ENCODE results near the gene RAB11A. TPM values are rescaled to one million over a fixed set of nuclear protein-coding genes. Genes with fewer than 3 reads are reported as not detected.

RAB11A gene
- total RNA-seq, 1 experiment from 2014 or later: 263 TPM

- ChIA-PET CTCF (no interaction called here), POLR2A (no interaction called here)
- DNase-seq (ENCODE audit: low read depth, low spot score) (no peak), ATAC-seq (no peak)
- Histone ChIP-seq H3K27ac (ENCODE audit: low read length) (no peak overlapping the region), H3K4me1 (ENCODE audit: control insufficient read depth, insufficient read depth, low read length) (no peaks in the 10 kb centered on the region), H3K27me3 (ENCODE audit: control insufficient read depth, insufficient read depth, low read length) (no peaks in the 10 kb centered on the region), H3K9me3 (ENCODE audit: control insufficient read depth, insufficient read depth, low read depth, low read length) (no peaks in the 10 kb centered on the region), H3K36me3 (ENCODE audit: control insufficient read depth, insufficient read depth, low read length) (no peaks in the 10 kb centered on the region), H3K4me3 (ENCODE audit: low read depth in 2 of 2, low read length in 2 of 2) (no peak overlapping the region)
- intact Hi-C loops (cut with micrococcal nuclease; ENCODE audit: unreplicated experiment): no loop called here
- no TSS peak for BruUV-seq (replicated peaks)
- in situ Hi-C loops (cut with HindIII; ENCODE audit: low pct_unique_long_range_greater_than_20kb, low sequenced_read_pairs): no loop called here
- no peak for TF ChIP-seq TCF7L2 (IDR thresholded peaks at IDR 0.05; ENCODE audit: low read depth, low read length)
- TF ChIP-seq SIN3A (IDR thresholded peaks at IDR 0.05; ENCODE audit: borderline replicate concordance, insufficient read depth, low read depth, low read length): no peak
- TF ChIP-seq, protein P1, sequence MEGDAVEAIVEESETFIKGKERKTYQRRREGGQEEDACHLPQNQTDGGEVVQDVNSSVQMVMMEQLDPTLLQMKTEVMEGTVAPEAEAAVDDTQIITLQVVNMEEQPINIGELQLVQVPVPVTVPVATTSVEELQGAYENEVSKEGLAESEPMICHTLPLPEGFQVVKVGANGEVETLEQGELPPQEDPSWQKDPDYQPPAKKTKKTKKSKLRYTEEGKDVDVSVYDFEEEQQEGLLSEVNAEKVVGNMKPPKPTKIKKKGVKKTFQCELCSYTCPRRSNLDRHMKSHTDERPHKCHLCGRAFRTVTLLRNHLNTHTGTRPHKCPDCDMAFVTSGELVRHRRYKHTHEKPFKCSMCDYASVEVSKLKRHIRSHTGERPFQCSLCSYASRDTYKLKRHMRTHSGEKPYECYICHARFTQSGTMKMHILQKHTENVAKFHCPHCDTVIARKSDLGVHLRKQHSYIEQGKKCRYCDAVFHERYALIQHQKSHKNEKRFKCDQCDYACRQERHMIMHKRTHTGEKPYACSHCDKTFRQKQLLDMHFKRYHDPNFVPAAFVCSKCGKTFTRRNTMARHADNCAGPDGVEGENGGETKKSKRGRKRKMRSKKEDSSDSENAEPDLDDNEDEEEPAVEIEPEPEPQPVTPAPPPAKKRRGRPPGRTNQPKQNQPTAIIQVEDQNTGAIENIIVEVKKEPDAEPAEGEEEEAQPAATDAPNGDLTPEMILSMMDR (IDR thresholded peaks at IDR 0.05): no peak
- no peak for TF ChIP-seq REST (IDR thresholded peaks at IDR 0.05; ENCODE audit: insufficient read depth in 1 of 2, low read depth in 2 of 2, low read length in 1 of 2)
- no peak for TF ChIP-seq POLR2AphosphoS5 (IDR thresholded peaks at IDR 0.05; ENCODE audit: low read depth, low read length)
Measured at GRCh38 chr15:65931221-65931620, 61.9 kb downstream of the RAB11A start.

GRCh38 chr15:65935391-65935790, 66.1 kb downstream of the RAB11A start:
- intact Hi-C loops (cut with micrococcal nuclease; ENCODE audit: unreplicated experiment) (no loop called here), in situ Hi-C loops (cut with HindIII; ENCODE audit: low pct_unique_long_range_greater_than_20kb, low sequenced_read_pairs) (no loop called here)
- TF ChIP-seq, protein P1 (IDR thresholded peaks at IDR 0.05): no peak
- TF ChIP-seq REST (IDR thresholded peaks at IDR 0.05; ENCODE audit: insufficient read depth in 1 of 2, low read depth in 2 of 2, low read length in 1 of 2): no peak
- no peak for TF ChIP-seq TCF7L2 (IDR thresholded peaks at IDR 0.05; ENCODE audit: low read depth, low read length)
- no peak for TF ChIP-seq SIN3A (IDR thresholded peaks at IDR 0.05; ENCODE audit: borderline replicate concordance, insufficient read depth, low read depth, low read length)
- no peak for TF ChIP-seq POLR2AphosphoS5 (IDR thresholded peaks at IDR 0.05; ENCODE audit: low read depth, low read length)
- no peaks in the 10 kb centered on the region for H3K9me3 ChIP-seq (ENCODE audit: control insufficient read depth, insufficient read depth, low read depth, low read length)
- no peaks in the 10 kb centered on the region for H3K27me3 ChIP-seq (ENCODE audit: control insufficient read depth, insufficient read depth, low read length)
- no TSS peak for BruUV-seq (replicated peaks)
- no peaks in the 10 kb centered on the region for H3K36me3 ChIP-seq (ENCODE audit: control insufficient read depth, insufficient read depth, low read length)
- no peaks in the 10 kb centered on the region for H3K4me1 ChIP-seq (ENCODE audit: control insufficient read depth, insufficient read depth, low read length)
- DNase-seq (ENCODE audit: low read depth, low spot score) (no peak), ATAC-seq (no peak)
- CTCF ChIA-PET: no interaction called here
- H3K27ac ChIP-seq (ENCODE audit: low read length): no peak overlapping the region
- H3K4me3 ChIP-seq (ENCODE audit: low read depth in 2 of 2, low read length in 2 of 2): no peak overlapping the region
- POLR2A ChIA-PET: no interaction called here

Data from Panc1 (cell line).